GM06990 (cell line): ENCODE measurements around the gene MRPL10.

Experiments
- DNase-seq: peaks from one replicate; pipeline ENCODE4 v3.0.0-alpha.2; 2011; ENCODE audit not compliant: insufficient read length; ENCODE audit errors: extremely low read depth
- H3K27me3 ChIP-seq: replicated peaks from 2 replicates; pipeline ENCODE4 v1.6.0; 2011; ENCODE audit warnings: low read length; ENCODE audit not compliant: control insufficient read depth, insufficient read depth
- H3K36me3 ChIP-seq: 2 replicates; pipeline ENCODE4 v1.5.1; 2011; ENCODE audit warnings: low read length; ENCODE audit not compliant: control insufficient read depth, insufficient read depth
- H3K4me3 ChIP-seq: replicated peaks from 2 replicates; pipeline ENCODE4 v1.5.1; 2011; ENCODE audit warnings: low read depth, mild to moderate bottlenecking, control low read depth, low read length
- TF ChIP-seq, protein P1 (sequence below): IDR thresholded peaks from 2 replicates; pipeline ENCODE4 v1.5.1; 2011; ENCODE audit warnings: low read length, control low read depth, mild to moderate bottlenecking, inconsistent platforms; ENCODE audit not compliant: insufficient read depth, poor library complexity, severe bottlenecking

Gene MRPL10

DNA sequence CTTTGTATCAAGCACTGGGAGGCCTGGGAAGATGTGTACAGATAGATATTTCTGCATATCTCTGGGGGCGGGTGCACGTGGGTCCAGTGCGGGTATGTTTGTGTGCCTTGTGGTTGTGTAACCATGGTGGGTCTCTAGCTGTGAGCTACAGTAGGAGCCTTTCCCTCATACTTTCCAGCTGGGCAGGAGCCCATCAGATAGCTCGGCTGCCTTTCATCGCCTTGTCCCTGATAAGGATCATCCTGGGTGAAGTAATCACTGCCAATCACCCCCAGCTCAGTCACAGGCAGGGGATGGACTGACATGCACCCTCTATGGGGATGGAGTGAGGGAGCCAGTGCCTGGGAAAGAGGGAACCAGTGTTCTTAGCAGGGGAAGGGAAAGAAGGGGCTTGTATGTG lies 12.9 kb upstream of the MRPL10 start:
- Histone ChIP-seq H3K36me3 (no peaks in the 10 kb centered on the region), H3K27me3 (peaks cover 2% of the 10 kb centered on the region; the same call in 1 of the 2 replicates), H3K4me3 (no peak overlapping the region)
- TF ChIP-seq, protein P1, sequence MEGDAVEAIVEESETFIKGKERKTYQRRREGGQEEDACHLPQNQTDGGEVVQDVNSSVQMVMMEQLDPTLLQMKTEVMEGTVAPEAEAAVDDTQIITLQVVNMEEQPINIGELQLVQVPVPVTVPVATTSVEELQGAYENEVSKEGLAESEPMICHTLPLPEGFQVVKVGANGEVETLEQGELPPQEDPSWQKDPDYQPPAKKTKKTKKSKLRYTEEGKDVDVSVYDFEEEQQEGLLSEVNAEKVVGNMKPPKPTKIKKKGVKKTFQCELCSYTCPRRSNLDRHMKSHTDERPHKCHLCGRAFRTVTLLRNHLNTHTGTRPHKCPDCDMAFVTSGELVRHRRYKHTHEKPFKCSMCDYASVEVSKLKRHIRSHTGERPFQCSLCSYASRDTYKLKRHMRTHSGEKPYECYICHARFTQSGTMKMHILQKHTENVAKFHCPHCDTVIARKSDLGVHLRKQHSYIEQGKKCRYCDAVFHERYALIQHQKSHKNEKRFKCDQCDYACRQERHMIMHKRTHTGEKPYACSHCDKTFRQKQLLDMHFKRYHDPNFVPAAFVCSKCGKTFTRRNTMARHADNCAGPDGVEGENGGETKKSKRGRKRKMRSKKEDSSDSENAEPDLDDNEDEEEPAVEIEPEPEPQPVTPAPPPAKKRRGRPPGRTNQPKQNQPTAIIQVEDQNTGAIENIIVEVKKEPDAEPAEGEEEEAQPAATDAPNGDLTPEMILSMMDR: no peak
- DNase-seq: no peak

DNA sequence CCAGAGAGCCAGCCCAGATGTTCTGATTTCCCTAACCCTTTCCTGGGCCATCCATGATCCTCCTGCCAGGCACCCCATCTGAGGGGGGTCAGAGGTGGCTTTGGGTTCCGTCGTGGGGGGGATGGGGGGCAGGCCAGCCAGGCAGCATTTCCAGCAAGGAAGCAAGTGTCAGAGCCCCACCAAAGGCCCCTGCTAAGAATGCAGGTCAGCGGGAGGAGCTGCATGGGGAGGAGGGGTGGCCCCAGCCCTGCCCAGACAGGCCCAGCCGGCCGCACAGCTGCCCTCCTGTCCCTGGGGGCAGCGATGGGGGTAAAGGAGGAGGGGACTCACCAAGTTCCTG lies 12.0 kb upstream of the MRPL10 start:
- no peak overlapping the region for H3K4me3 ChIP-seq
- TF ChIP-seq, protein P1: no peak
- H3K27me3 ChIP-seq: no peaks in the 10 kb centered on the region; the same call in 1 of the 2 replicates
- DNase-seq: no peak
- no peaks in the 10 kb centered on the region; the same call in 1 of the 2 replicates for H3K36me3 ChIP-seq

DNA sequence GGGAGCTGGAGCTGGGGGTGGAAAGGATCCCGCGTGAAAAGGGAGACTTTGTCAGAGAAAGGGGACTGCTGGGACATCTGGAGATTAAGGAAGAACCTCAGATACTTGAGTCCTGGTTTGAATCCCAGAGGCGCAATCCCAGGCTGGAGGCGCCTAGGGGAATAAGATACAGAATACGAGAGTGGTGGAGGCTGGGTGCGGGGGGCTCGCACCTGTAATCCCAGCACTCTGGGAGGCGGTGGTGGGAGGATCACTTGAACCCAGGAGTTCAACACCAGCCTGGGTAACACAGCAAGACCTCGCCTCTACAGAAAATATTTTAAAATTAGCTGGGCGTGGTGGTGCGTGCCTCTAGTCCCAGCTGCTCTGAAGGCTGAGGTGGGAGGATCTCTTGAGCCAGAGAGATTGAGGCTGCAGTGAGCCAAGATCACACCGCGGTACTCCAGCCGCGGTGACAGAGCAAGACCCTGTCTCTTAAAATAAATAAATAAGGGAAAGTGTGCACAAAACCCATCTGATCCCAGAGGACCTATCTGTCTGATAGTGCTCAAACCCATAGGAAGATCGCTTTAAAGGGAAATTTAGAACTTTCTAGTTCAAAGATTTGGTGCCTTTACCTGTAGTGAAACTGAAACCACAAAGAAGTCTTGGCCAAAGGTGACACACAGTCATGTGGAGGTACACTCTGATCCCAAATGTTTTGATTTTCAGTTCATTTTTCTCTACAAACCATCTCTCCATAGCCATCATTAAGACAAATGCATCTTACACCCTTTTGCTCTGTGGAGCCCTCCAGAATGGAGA lies 10.3 kb upstream of the MRPL10 start:
- DNase-seq: no peak
- H3K4me3 ChIP-seq: no peak overlapping the region
- no peaks in the 10 kb centered on the region for H3K27me3 ChIP-seq
- H3K36me3 ChIP-seq: no peaks in the 10 kb centered on the region; the same call in 1 of the 2 replicates
- TF ChIP-seq, protein P1: no peak

DNA sequence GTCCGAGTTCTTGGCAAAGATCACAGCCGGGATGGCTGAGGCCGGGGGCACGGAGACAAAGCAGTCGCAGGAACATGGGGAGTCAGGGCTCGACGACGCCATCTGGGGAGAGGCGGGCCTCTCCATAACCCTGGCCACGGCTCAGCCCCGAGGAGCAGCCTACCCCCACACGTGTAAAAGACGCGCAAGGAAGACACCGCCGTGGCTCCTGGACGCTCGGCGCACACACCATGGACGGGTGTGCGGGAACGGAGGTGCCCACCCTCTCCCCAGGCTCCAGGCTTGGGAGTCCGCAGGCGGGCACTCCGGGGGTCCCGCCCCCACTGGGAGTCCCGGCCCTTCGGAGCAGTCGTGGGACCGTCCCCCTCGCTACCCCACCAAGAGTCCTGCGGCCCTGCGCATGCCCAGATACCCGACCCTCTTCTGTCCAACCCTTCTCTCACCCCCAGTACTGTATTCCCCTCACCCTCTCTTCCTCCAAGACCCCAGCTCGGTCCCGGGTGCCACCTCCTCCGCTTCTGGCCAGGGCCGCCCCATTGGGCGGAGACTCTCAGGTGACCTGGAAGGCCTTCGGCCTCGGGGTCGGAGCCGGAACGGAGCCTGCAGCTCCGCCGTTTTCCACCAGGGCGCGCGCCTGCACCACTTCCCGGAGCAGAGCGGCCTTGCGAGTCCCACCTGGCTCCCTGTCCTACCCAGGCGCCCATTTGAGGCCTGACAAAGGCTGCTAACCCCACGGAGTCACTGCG lies 9.6 kb upstream of the MRPL10 start, which contains the start of gene SCRN2:
Gene SCRN2, minus strand, starts transcription at position 532 of the 746 bp plus-strand sequence. Its CDS starts 430 bp downstream, at position 102.
- Histone ChIP-seq H3K36me3 (peaks cover 4% of the 10 kb centered on the region), H3K27me3 (no peaks in the 10 kb centered on the region), H3K4me3 (peak within 1 kb of the TSS; percentile 90)
- peak; percentile 94 for DNase-seq
- TF ChIP-seq, protein P1: peak; percentile 97

DNA sequence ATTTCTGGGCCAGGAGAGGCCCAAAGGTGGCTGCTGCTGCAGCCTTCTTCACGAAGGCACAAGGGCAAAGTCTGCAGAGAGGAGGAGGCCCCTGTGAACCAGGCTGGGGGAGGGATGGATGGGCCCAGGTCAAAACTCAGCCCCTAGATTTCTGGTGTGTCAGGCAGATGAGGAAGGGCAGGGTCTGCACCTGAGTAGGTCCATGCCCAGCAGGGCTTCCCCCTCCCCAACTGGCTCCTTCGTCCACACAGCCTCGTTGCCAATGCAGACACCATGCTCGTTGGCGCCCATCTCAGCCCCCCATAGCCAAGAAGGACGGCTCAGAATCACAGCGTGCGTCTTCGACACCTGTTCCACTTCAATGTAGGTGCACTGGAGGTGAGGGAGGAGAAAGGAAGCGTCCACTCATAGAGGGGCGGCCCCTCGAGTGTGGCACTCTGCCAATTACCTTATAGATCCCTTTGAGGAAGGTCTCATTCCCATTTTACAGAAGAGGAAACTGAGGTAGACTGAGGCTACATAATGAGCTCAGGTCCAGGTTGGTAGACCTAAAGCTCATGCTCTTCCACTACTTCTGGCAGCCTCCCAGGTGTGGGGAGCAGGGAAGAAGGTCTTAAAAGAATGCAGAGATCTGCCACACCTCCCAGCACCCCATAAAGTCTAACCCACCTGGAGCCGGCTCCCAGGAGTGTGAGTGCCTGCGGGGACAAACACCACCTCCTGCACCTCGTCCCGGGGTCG lies 8.8 kb upstream of the MRPL10 start:
- TF ChIP-seq, protein P1: no peak
- Histone ChIP-seq H3K4me3 (peak overlapping the region; percentile 90), H3K36me3 (peaks cover 4% of the 10 kb centered on the region), H3K27me3 (no peaks in the 10 kb centered on the region)
- no peak for DNase-seq
